ENCODE data around the gene SMG6.

- TF ChIP-seq CTCF (IDR thresholded peaks at IDR 0.05), result no peak
- no peak for TF ChIP-seq POLR2A (IDR thresholded peaks at IDR 0.05)
These were observed 190.3 kb downstream of the SMG6 start for GRCh38 chr17:2113279-2113622.
